Measurements from ENCODE around the gene HOXD13. TPM values are rescaled to one million over a fixed set of nuclear protein-coding genes. Genes with fewer than 3 reads are reported as not detected.

The HOXD13 gene
- total and polyA plus RNA-seq, 2 of the 13 experiments (the other 11 are each of a cell fraction or from before 2014, with no cell fraction given) = not detected

DNA sequence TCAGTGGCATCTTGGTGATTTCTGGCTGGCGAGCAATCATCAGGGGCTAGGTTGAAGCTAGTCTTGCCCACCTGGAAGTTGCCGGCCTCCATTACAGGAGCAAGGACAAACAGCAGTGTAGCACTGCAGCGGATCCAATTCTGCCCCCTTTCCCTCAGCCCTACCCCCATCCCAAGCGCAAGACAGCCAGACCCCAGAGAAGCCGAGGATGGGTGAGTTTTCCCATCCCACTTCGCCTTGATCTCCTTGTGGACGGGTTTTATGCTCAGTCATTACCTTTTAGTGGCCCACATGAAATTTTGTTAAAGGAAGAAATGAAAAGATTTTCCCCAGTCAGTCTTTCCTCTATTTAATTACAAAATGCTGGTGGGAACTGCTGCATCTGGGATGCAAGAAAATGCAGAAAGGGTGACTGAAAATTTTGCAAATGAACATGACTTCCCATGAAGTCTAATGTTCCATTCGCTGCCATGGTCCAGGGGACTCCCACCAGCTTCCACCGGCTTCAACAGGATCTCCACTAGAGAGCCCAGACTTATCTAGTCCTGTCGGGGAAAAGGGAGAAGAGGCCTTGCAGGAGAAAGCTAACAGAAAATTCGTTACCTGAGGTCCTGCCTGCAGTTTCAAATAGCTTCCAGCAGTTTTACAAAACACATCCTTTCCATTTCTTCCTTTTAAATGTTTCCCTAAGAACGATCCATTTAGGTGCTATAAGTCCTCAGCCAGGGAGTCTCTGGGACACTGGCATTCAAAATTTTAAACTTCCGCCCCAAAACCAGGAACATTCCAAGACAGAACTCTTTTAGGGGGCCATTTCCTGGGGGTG lies 28.1 kb downstream of the HOXD13 start:
- Histone ChIP-seq H3K79me2 (ENCODE audit: insufficient read depth, low read length) (no peaks in the 10 kb centered on the region), H3K27me3 (ENCODE audit: control insufficient read depth in 1 of 2, insufficient read depth in 2 of 2, low read length in 2 of 2) (peaks cover 27 to 98% of the 10 kb centered on the region in 2 experiments), H2AFZ (ENCODE audit: low read length) (no peak overlapping the region), H3K36me3 (replicated peaks in 1 of 2; ENCODE audit: control insufficient read depth in 1 of 2, insufficient read depth in 2 of 2, low read length in 2 of 2) (no peaks in the 10 kb centered on the region), H4K20me1 (ENCODE audit: insufficient read depth, low read length) (no peaks in the 10 kb centered on the region; the same call in 1 of the 2 replicates), H3K4me1 (ENCODE audit: insufficient read depth, low read length) (no peaks in the 10 kb centered on the region), H3K9ac (ENCODE audit: insufficient read depth, low read depth, low read length) (no peak overlapping the region), H3K4me3 (replicated peaks in 1 of 3; ENCODE audit: insufficient read depth in 1 of 3, low read depth in 2 of 3, low read length in 3 of 3) (no peak overlapping the region), H3K9me3 (ENCODE audit: low read length) (no peaks in the 10 kb centered on the region), H3K27ac (ENCODE audit: extremely low read length, insufficient read depth, low read length) (no peak overlapping the region), H3K4me2 (ENCODE audit: low read depth, low read length) (no peak overlapping the region)
- 10% methylated on average over 13 of the region's 13 CpGs for WGBS (ENCODE audit: low lambda C conversion rate)
- POLR2A ChIA-PET = no interaction called here
- FAIRE-seq (no peak), DNase-seq (ENCODE audit: low spot score) (no peak), ATAC-seq (no peak)
- BruUV-seq (replicated peaks) = no TSS peak
- TF ChIP-seq, protein P1, sequence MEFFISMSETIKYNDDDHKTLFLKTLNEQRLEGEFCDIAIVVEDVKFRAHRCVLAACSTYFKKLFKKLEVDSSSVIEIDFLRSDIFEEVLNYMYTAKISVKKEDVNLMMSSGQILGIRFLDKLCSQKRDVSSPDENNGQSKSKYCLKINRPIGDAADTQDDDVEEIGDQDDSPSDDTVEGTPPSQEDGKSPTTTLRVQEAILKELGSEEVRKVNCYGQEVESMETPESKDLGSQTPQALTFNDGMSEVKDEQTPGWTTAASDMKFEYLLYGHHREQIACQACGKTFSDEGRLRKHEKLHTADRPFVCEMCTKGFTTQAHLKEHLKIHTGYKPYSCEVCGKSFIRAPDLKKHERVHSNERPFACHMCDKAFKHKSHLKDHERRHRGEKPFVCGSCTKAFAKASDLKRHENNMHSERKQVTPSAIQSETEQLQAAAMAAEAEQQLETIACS (CRISPR knock-in tag; IDR thresholded peaks at IDR 0.05) = no peak
- 0 out of 2 replicates have a peak, but pooled peaks have one; percentile 56 for TF ChIP-seq EZH2 (conservative IDR thresholded peaks at IDR 0.05; ENCODE audit: low read depth, low read length)
- 0 out of 2 replicates have a peak, but pooled peaks have one; percentile 48 for TF ChIP-seq CBX2 (IDR thresholded peaks at IDR 0.05; ENCODE audit: low read depth, low read length)
- no peak for TF ChIP-seq CBX2 (CRISPR knock-in tag; IDR thresholded peaks at IDR 0.05; ENCODE audit: low read depth)
- intact Hi-C loops (cut with micrococcal nuclease; ENCODE audit: unreplicated experiment) (no loop called here), in situ Hi-C loops (cut with HindIII; ENCODE audit: extremely low pct_ligation_motif_present, low pct_unique_long_range_greater_than_20kb) (no loop called here)
- CTCF ChIA-PET (ENCODE audit: low intra/inter-chr PET ratio, low total read pairs) = no interaction called here

Data from HepG2 (cell line).